GM12878 (cell line): Measurements from ENCODE around the gene ADM. TPM values are rescaled to one million over a fixed set of nuclear protein-coding genes. Genes with fewer than 3 reads are reported as not detected.

Source experiments
- BMI1 ChIP-seq: fragments of 450-650 bp; IDR thresholded peaks from 2 replicates; pipeline ENCODE4 v1.6.1; 2016; ENCODE audit warnings: mild to moderate bottlenecking, moderate library complexity, borderline replicate concordance
- BRCA1 ChIP-seq: IDR thresholded peaks from 2 replicates; pipeline ENCODE4 v1.6.1; 2011; ENCODE audit warnings: low read depth, low read length, improper control_type of control experiment
- CREB1 ChIP-seq: IDR thresholded peaks from 2 replicates; pipeline ENCODE4 v1.6.1; 2012; ENCODE audit warnings: low read depth, mild to moderate bottlenecking, inconsistent platforms
- CREM ChIP-seq: IDR thresholded peaks from 2 replicates; pipeline ENCODE4 v1.6.1; 2014; ENCODE audit warnings: antibody characterized with exemption, low read depth
- EZH2 ChIP-seq: IDR thresholded peaks from 2 replicates; pipeline ENCODE4 v1.6.1; 2012; ENCODE audit warnings: low read depth, mild to moderate bottlenecking, control low read depth, inconsistent platforms, low read length, borderline replicate concordance; ENCODE audit not compliant: control insufficient read depth
- FOXK2 ChIP-seq: fragments of 450-650 bp; IDR thresholded peaks from 2 replicates; pipeline ENCODE4 v1.6.1; 2017; ENCODE audit warnings: mild to moderate bottlenecking, moderate library complexity
- JUNB ChIP-seq: IDR thresholded peaks from 2 replicates; pipeline ENCODE4 v1.6.1; 2016; ENCODE audit warnings: antibody characterized with exemption, mild to moderate bottlenecking
- MAX ChIP-seq: IDR thresholded peaks from 2 replicates; pipeline ENCODE4 v1.6.1; 2012; ENCODE audit warnings: low read depth, low read length, improper control_type of control experiment
- RAD51 ChIP-seq: fragments of 450-650 bp; IDR thresholded peaks from 2 replicates; pipeline ENCODE4 v1.6.1; 2016; ENCODE audit warnings: moderate library complexity, mild to moderate bottlenecking, inconsistent platforms
- RCOR1 ChIP-seq: conservative IDR thresholded peaks from 2 replicates; pipeline ENCODE4 v1.6.1; 2012; ENCODE audit warnings: low read depth, low read length, improper control_type of control experiment
- RELA ChIP-seq: fragments of 450-650 bp; IDR thresholded peaks from 2 replicates; pipeline ENCODE4 v1.8.0; 2014; ENCODE audit warnings: borderline replicate concordance; ENCODE audit not compliant: partially characterized antibody
- SMC3 ChIP-seq: IDR thresholded peaks from 2 replicates; pipeline ENCODE4 v1.6.1; 2011; ENCODE audit warnings: low read length, improper control_type of control experiment, borderline replicate concordance
- SREBF1 ChIP-seq: IDR thresholded peaks from 2 replicates; pipeline ENCODE4 v1.6.1; 2012; ENCODE audit warnings: mild to moderate bottlenecking, low read length
- TBL1XR1 ChIP-seq: IDR thresholded peaks from 2 replicates; pipeline ENCODE4 v1.6.1; 2012; ENCODE audit warnings: low read depth, low read length, improper control_type of control experiment
- TCF3 ChIP-seq: IDR thresholded peaks from 2 replicates; pipeline ENCODE4 v1.6.1; 2012; ENCODE audit warnings: low read depth, mild to moderate bottlenecking, low read length, borderline replicate concordance; ENCODE audit not compliant: insufficient read depth
- ZBTB4 ChIP-seq: fragments of 450-650 bp; formaldehyde crosslinking; IDR thresholded peaks from 2 replicates; pipeline ENCODE4 v1.4.0; 2022; ENCODE audit warnings: mild to moderate bottlenecking, moderate library complexity
- ZNF384 ChIP-seq: IDR thresholded peaks from 2 replicates; pipeline ENCODE4 v1.6.1; 2012; ENCODE audit warnings: low read depth, mild to moderate bottlenecking, low read length, improper control_type of control experiment, borderline replicate concordance
- polyA plus RNA-seq, 11 experiments: library from polyadenylated mRNA; depleted of rRNA in 4 of 11; unstranded in 6 of 11; stranded (reverse) in 5 of 11; fragments of >200 nt; fragmentation: Nextera tagmentation in 4 of 11; fragmentation: Illumina TruSeq in 1 of 11; extraction: Ambion mirVana in 4 of 11; extraction: Trizol in 1 of 11; gene quantifications; 1 replicate in 1 of 11; 2 replicates in 10 of 11; pipeline versions ENCODE4 v1.2.1 to v1.2.3, GENCODE V29; 2011 to 2016; ENCODE audit warnings: inconsistent platforms in 2 of 11, missing spikeins in 2 of 11, low read depth in 1 of 11
- total RNA-seq, 4 experiments: library from RNA; depleted of rRNA in 3 of 4; stranded (reverse); fragments of >200 nt in 3 of 4; fragmentation: Illumina TruSeq in 1 of 4; extraction: Trizol in 1 of 4; gene quantifications; 2 replicates each; pipeline versions ENCODE4 v1.2.1 to v1.2.3, GENCODE V29; 2013 to 2021

ADM gene
- total and polyA plus RNA-seq, 10 of the 15 experiments (the other 5 are each of a cell fraction or from before 2014, with no cell fraction given), result 0.11 to 4.2 (median 0.21) TPM; not detected in 7

- TF ChIP-seq RCOR1 (no peak), BRCA1 (no peak), MAX (no peak), CREB1 (no peak), ZNF384 (no peak), RAD51 (no peak), SREBF1 (no peak), SMC3 (no peak), EZH2 (peak; percentile 98; the same call in 1 of the 2 replicates), RELA (no peak), JUNB (no peak), TBL1XR1 (no peak), ZBTB4 (no peak), BMI1 (0 out of 2 replicates have a peak, but pooled peaks have one; percentile 12), FOXK2 (no peak), TCF3 (no peak), CREM (no peak)
These were observed 1.1 kb upstream of the ADM start (continued) for GRCh38 chr11:10303558-10304363.
